ENCODE results near the gene ALCAM. TPM values are rescaled to one million over a fixed set of nuclear protein-coding genes. Genes with fewer than 3 reads are reported as not detected.

The ALCAM gene
- polyA plus RNA-seq, 1 donor from 2014 or later: 94.7 TPM

DNA sequence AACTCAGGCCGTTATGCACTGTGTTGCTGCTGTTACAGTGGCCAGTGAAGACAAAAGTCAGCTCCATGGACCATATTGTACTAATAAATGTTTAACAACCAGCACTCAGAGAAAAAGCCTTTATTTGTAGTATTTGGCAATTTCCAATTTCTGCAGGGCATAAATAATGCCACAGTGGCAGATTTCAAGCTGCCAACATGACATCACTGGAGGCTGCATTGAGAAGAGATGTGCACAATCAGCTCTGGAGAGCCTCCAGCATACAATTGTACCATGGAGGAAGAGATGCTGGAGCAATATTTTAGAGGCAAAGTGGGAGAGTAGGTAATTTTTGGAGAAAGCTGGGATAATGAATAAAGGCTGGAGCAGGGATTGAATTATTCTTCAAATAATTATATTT lies 9.7 kb upstream of the ALCAM start:
- no peaks in the 10 kb centered on the region for H3K9me3 ChIP-seq (ENCODE audit: low read length)
- H3K9ac ChIP-seq (ENCODE audit: low read length): no peak overlapping the region
- H3K36me3 ChIP-seq (ENCODE audit: insufficient read depth, low read length): no peaks in the 10 kb centered on the region
- no peaks in the 10 kb centered on the region for H4K20me1 ChIP-seq (ENCODE audit: insufficient read depth)
- peaks cover 3% of the 10 kb centered on the region for H3K27me3 ChIP-seq (ENCODE audit: insufficient read depth, low read depth, low read length)
- no peak overlapping the region for H3K4me2 ChIP-seq (ENCODE audit: low read length)
- H3K27ac ChIP-seq (ENCODE audit: low read length): no peak overlapping the region
- no peaks in the 10 kb centered on the region for H3F3A ChIP-seq (ENCODE audit: insufficient read depth, low read length, poor library complexity, severe bottlenecking)
- H2AFZ ChIP-seq (ENCODE audit: low read depth, low read length): no peak overlapping the region
- TF ChIP-seq, protein P1, sequence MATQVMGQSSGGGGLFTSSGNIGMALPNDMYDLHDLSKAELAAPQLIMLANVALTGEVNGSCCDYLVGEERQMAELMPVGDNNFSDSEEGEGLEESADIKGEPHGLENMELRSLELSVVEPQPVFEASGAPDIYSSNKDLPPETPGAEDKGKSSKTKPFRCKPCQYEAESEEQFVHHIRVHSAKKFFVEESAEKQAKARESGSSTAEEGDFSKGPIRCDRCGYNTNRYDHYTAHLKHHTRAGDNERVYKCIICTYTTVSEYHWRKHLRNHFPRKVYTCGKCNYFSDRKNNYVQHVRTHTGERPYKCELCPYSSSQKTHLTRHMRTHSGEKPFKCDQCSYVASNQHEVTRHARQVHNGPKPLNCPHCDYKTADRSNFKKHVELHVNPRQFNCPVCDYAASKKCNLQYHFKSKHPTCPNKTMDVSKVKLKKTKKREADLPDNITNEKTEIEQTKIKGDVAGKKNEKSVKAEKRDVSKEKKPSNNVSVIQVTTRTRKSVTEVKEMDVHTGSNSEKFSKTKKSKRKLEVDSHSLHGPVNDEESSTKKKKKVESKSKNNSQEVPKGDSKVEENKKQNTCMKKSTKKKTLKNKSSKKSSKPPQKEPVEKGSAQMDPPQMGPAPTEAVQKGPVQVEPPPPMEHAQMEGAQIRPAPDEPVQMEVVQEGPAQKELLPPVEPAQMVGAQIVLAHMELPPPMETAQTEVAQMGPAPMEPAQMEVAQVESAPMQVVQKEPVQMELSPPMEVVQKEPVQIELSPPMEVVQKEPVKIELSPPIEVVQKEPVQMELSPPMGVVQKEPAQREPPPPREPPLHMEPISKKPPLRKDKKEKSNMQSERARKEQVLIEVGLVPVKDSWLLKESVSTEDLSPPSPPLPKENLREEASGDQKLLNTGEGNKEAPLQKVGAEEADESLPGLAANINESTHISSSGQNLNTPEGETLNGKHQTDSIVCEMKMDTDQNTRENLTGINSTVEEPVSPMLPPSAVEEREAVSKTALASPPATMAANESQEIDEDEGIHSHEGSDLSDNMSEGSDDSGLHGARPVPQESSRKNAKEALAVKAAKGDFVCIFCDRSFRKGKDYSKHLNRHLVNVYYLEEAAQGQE (IDR thresholded peaks at IDR 0.05; ENCODE audit: borderline replicate concordance): no peak
- no peak for TF ChIP-seq MXI1 (conservative IDR thresholded peaks at IDR 0.05; ENCODE audit: poor library complexity, severe bottlenecking)
- TF ChIP-seq EP300 (conservative IDR thresholded peaks at IDR 0.05; ENCODE audit: poor library complexity, severe bottlenecking): no peak
- TF ChIP-seq RAD21 (conservative IDR thresholded peaks at IDR 0.05): no peak
- no peak for TF ChIP-seq TAF1 (IDR thresholded peaks at IDR 0.05; ENCODE audit: low read depth)
- no peaks in the 10 kb centered on the region for H3K9me2 ChIP-seq (ENCODE audit: insufficient read depth, low read length)
- H3K4me3 ChIP-seq (ENCODE audit: low read length): no peak overlapping the region
- no peaks in the 10 kb centered on the region for H3K79me2 ChIP-seq (replicated peaks; ENCODE audit: insufficient read depth, low read length)

- no peaks in the 10 kb centered on the region for H3K9me3 ChIP-seq (ENCODE audit: low read length)
- H3K4me3 ChIP-seq (ENCODE audit: low read length): no peak overlapping the region
- H3K27me3 ChIP-seq (ENCODE audit: insufficient read depth, low read depth, low read length): no peaks in the 10 kb centered on the region
- no peaks in the 10 kb centered on the region for H3F3A ChIP-seq (ENCODE audit: insufficient read depth, low read length, poor library complexity, severe bottlenecking)
- no peak for TF ChIP-seq EZH2 (IDR thresholded peaks at IDR 0.05; ENCODE audit: borderline replicate concordance, insufficient read depth, low read length, poor library complexity, severe bottlenecking)
- no peak overlapping the region for H3K9ac ChIP-seq (ENCODE audit: low read length)
- H3K36me3 ChIP-seq (ENCODE audit: insufficient read depth, low read length): no peaks in the 10 kb centered on the region
- no peak overlapping the region for H3K27ac ChIP-seq (ENCODE audit: low read length)
- H3K79me2 ChIP-seq (replicated peaks; ENCODE audit: insufficient read depth, low read length): no peaks in the 10 kb centered on the region
- H2AFZ ChIP-seq (ENCODE audit: low read depth, low read length): no peak overlapping the region
- H3K9me2 ChIP-seq (ENCODE audit: insufficient read depth, low read length): no peaks in the 10 kb centered on the region
- H3K4me2 ChIP-seq (ENCODE audit: low read length): no peak overlapping the region
- no peaks in the 10 kb centered on the region for H4K20me1 ChIP-seq (ENCODE audit: insufficient read depth)
Measured at GRCh38 chr3:105359098-105359762, 7.5 kb upstream of the ALCAM start.

GRCh38 chr3:105360003-105360402 lies 6.7 kb upstream of the ALCAM start:
- Histone ChIP-seq H3K9ac (ENCODE audit: low read length) (no peak overlapping the region), H3K9me2 (ENCODE audit: insufficient read depth, low read length) (no peaks in the 10 kb centered on the region), H3K27ac (ENCODE audit: low read length) (no peak overlapping the region), H3K9me3 (ENCODE audit: low read length) (no peaks in the 10 kb centered on the region), H3K27me3 (ENCODE audit: insufficient read depth, low read depth, low read length) (no peaks in the 10 kb centered on the region), H3K4me3 (ENCODE audit: low read length) (no peak overlapping the region), H3K36me3 (ENCODE audit: insufficient read depth, low read length) (no peaks in the 10 kb centered on the region), H3K79me2 (replicated peaks; ENCODE audit: insufficient read depth, low read length) (no peaks in the 10 kb centered on the region), H4K20me1 (ENCODE audit: insufficient read depth) (no peaks in the 10 kb centered on the region), H3K4me2 (ENCODE audit: low read length) (no peak overlapping the region), H2AFZ (ENCODE audit: low read depth, low read length) (no peak overlapping the region), H3F3A (ENCODE audit: insufficient read depth, low read length, poor library complexity, severe bottlenecking) (no peaks in the 10 kb centered on the region)
- no peak for TF ChIP-seq RAD21 (conservative IDR thresholded peaks at IDR 0.05)
- no peak for TF ChIP-seq POLR2AphosphoS5 (IDR thresholded peaks at IDR 0.05)
- TF ChIP-seq SMC3 (conservative IDR thresholded peaks at IDR 0.05; ENCODE audit: poor library complexity): no peak
- TF ChIP-seq, protein P2, sequence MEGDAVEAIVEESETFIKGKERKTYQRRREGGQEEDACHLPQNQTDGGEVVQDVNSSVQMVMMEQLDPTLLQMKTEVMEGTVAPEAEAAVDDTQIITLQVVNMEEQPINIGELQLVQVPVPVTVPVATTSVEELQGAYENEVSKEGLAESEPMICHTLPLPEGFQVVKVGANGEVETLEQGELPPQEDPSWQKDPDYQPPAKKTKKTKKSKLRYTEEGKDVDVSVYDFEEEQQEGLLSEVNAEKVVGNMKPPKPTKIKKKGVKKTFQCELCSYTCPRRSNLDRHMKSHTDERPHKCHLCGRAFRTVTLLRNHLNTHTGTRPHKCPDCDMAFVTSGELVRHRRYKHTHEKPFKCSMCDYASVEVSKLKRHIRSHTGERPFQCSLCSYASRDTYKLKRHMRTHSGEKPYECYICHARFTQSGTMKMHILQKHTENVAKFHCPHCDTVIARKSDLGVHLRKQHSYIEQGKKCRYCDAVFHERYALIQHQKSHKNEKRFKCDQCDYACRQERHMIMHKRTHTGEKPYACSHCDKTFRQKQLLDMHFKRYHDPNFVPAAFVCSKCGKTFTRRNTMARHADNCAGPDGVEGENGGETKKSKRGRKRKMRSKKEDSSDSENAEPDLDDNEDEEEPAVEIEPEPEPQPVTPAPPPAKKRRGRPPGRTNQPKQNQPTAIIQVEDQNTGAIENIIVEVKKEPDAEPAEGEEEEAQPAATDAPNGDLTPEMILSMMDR (IDR thresholded peaks at IDR 0.05; ENCODE audit: poor library complexity, severe bottlenecking): no peak
- no peak for TF ChIP-seq TAF1 (IDR thresholded peaks at IDR 0.05; ENCODE audit: low read depth)
- TF ChIP-seq EZH2 (IDR thresholded peaks at IDR 0.05; ENCODE audit: borderline replicate concordance, insufficient read depth, low read length, poor library complexity, severe bottlenecking): no peak
- no peak for TF ChIP-seq EP300 (conservative IDR thresholded peaks at IDR 0.05; ENCODE audit: poor library complexity, severe bottlenecking)
- TF ChIP-seq MXI1 (conservative IDR thresholded peaks at IDR 0.05; ENCODE audit: poor library complexity, severe bottlenecking): no peak
- TF ChIP-seq, protein P1 (IDR thresholded peaks at IDR 0.05; ENCODE audit: borderline replicate concordance): no peak

Measured in neural cell (in vitro differentiated cells).